Measurements from ENCODE around the gene SH2B2.
A peak's percentile ranks its signal among the peaks of the same experiment; 100 is the strongest.

SH2B2 gene

GRCh38 chr7:102304668-102305067, 18.0 kb downstream of the SH2B2 start:
- no peak overlapping the region for H3K4me3 ChIP-seq (ENCODE audit: low read depth, low read length)
- no peak for TF ChIP-seq CTCF (IDR thresholded peaks at IDR 0.05; ENCODE audit: low read depth, low read length)
- no peak for DNase-seq (ENCODE audit: low read depth, low spot score)
- in situ Hi-C loops (cut with HindIII; ENCODE audit: low sequenced_read_pairs) = no loop called here

DNA sequence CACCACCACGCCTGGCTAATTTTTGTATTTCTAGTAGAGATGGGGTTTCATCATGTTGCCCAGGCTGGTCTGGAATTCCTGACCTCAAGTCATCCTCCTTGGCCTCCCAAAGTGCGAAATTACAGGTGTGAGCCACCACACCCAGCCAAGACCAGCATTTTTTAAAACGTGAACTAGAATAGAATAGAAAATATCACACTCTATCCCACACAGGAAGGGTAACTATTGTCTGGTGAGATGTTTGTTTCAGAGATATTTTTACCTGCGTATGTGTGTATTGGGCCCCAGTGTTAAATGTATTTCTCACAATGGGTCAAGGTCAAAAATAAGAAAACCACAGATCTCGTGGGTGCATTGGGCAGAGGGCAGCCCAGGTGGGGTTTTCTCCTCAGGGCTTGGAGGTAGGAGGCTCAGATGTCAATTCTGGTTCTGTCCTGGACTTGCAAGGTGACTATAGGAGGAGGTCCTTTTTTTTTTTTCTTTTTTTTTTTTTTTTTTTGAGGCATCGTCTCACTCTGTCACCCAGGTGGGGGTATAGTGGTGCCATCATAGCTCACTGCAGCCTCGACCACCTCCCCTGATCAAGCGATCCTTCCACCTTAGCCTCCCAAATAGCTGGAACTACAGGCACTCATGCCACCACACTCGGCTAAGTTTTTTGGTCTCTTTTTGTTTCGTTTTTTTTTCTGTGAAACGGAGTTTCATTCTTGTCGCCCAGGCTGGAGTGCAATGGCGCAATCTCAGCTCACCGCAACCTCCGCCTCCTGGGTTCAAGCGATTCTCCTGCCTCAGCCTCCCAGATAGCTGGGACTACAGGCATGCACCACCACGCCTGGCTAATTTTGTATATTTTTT, 19.0 kb downstream of the SH2B2 start:
- TF ChIP-seq CTCF (IDR thresholded peaks at IDR 0.05; ENCODE audit: low read depth, low read length) = no peak
- no peak overlapping the region for H3K4me3 ChIP-seq (ENCODE audit: low read depth, low read length)
- in situ Hi-C loops (cut with HindIII; ENCODE audit: low sequenced_read_pairs) = no loop called here
- no peak for DNase-seq (ENCODE audit: low read depth, low spot score)

GRCh38 chr7:102306916-102307677, 20.4 kb downstream of the SH2B2 start:
- H3K4me3 ChIP-seq (ENCODE audit: low read depth, low read length) = no peak overlapping the region
- peak; percentile 50 for DNase-seq (ENCODE audit: low read depth, low spot score)
- no peak for TF ChIP-seq CTCF (IDR thresholded peaks at IDR 0.05; ENCODE audit: low read depth, low read length)
- in situ Hi-C loops (cut with HindIII; ENCODE audit: low sequenced_read_pairs) = no loop called here

DNA sequence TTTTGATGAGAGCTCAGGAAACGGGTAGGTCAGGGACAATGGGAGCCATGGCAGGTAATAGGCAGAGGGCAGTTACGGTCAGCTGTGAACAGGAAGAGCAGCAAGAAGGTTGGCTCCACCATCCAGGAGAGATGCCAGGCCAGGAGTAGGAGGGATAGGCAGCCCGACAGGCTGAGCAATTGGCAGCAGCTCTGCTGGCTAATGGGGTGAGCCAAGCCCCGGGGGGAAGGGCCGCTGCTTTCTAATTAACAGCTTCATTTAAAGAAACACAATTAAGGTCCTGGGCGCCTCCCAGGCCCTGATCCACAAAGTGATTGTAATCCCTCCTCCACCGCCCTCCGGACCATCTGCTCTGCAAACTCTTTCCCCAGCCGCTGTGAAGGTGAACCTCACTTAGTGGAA, 23.7 kb downstream of the SH2B2 start:
- H3K4me3 ChIP-seq (ENCODE audit: low read depth, low read length) = no peak overlapping the region
- no peak for TF ChIP-seq CTCF (IDR thresholded peaks at IDR 0.05; ENCODE audit: low read depth, low read length)
- no peak for DNase-seq (ENCODE audit: low read depth, low spot score)
- in situ Hi-C loops (cut with HindIII; ENCODE audit: low sequenced_read_pairs) = no loop called here

GRCh38 chr7:102312317-102312716, 25.6 kb downstream of the SH2B2 start:
- in situ Hi-C loops (cut with HindIII; ENCODE audit: low sequenced_read_pairs) = no loop called here
- no peak overlapping the region for H3K4me3 ChIP-seq (ENCODE audit: low read depth, low read length)
- TF ChIP-seq CTCF (IDR thresholded peaks at IDR 0.05; ENCODE audit: low read depth, low read length) = no peak
- DNase-seq (ENCODE audit: low read depth, low spot score) = no peak

DNA sequence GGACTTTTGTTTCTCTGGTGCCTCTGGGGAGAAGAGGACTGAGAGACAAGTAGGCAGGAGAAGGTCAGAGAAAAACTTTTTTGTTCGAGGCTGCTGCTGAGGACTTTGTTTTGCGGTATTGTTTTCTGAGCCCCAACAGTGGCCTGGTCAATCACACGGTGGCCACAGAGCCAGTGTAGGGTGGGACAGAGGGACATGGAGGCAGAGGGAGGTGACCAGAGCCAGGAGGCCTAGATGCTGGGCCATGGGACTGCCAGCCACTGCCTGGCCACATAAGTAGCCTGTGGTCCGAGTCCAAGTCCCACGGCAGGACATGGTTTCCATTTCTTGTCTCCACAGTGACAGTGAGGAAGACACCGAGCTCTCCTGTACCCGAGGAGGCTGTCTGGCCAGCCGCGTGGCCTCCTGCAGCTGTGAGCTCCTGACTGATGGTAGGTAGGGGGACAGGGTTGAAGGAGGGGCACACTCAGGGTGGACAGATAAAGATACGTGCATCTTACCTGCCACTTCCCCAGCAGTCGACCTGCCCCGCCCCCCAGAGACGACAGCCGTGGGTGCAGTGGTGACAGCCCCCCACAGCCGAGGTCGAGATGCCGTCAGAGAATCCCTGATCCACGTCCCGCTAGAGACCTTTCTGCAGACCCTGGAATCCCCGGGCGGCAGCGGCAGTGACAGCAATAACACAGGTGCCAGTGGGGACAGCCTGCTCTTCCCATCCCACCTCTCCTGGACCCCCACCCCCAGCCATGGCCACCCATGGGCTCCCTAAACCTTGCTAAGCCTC, 27.5 kb downstream of the SH2B2 start:
- DNase-seq (ENCODE audit: low read depth, low spot score) = no peak
- in situ Hi-C loops (cut with HindIII; ENCODE audit: low sequenced_read_pairs) = no loop called here
- TF ChIP-seq CTCF (IDR thresholded peaks at IDR 0.05; ENCODE audit: low read depth, low read length) = no peak
- no peak overlapping the region for H3K4me3 ChIP-seq (ENCODE audit: low read depth, low read length)
